ENCODE measurements around the gene NMS.
A peak's percentile ranks its signal among the peaks of the same experiment; 100 is the strongest.

DNA sequence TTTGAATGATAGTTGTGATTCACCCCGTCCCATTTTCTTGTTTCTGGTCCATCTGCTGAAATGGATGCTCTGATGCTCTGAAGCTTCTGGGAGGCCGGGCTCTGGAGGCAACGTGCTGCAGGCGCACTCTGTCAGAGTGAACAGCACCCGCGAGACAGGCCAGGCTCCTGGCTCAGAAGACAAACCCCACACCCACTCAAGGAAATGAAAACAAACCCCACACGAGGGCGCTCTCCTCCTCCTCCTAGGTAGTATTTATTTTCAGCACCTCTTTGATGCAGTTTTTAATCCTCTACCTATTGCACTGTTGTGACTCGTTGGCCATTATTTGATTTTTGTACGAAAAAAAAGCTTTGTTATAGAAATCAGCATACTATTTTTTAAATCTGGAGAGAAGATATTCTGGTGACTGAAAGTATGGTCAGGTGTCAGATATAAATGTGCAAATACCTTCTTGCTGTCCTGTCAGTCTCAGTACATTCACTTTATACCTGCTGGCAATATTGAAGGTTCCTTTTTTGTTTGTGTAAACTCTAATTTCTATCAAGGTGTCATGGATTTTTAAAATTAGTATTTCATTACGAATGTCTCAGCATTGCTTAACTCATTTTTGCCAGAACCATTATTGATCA is 42.5 kb upstream of the NMS start:
- TF ChIP-seq, protein P1, sequence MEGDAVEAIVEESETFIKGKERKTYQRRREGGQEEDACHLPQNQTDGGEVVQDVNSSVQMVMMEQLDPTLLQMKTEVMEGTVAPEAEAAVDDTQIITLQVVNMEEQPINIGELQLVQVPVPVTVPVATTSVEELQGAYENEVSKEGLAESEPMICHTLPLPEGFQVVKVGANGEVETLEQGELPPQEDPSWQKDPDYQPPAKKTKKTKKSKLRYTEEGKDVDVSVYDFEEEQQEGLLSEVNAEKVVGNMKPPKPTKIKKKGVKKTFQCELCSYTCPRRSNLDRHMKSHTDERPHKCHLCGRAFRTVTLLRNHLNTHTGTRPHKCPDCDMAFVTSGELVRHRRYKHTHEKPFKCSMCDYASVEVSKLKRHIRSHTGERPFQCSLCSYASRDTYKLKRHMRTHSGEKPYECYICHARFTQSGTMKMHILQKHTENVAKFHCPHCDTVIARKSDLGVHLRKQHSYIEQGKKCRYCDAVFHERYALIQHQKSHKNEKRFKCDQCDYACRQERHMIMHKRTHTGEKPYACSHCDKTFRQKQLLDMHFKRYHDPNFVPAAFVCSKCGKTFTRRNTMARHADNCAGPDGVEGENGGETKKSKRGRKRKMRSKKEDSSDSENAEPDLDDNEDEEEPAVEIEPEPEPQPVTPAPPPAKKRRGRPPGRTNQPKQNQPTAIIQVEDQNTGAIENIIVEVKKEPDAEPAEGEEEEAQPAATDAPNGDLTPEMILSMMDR (IDR thresholded peaks at IDR 0.05), result peak; percentile 23 to 37 (median 30)
- no peak for TF ChIP-seq POLR2A (IDR thresholded peaks at IDR 0.05)

Measured in tibial nerve (tissue), 3 donors.